NCI-H2227 (cell line): ENCODE results near the gene CWF19L2.
"Not testable (repeated sequence)": the region's sequence is repeated elsewhere in the genome, so short reads cannot be mapped to it uniquely, and the experiment has no call there.

Experiments
- DNase-seq: peaks from one replicate; lab custom pipeline; 2025; ENCODE audit not compliant: unreplicated experiment; lab: John Stamatoyannopoulos, UW

The CWF19L2 gene

GRCh38 chr11:107439586-107440167 lies 17.9 kb downstream of the CWF19L2 start:
- DNase-seq = no peak

GRCh38 chr11:107438148-107438547 lies 19.5 kb downstream of the CWF19L2 start:
- DNase-seq = no peak

GRCh38 chr11:107430525-107430924 lies 27.1 kb downstream of the CWF19L2 start:
- no peak for DNase-seq

- no peak for DNase-seq
Measured at GRCh38 chr11:107427569-107428180, 29.9 kb downstream of the CWF19L2 start.

- no peak for DNase-seq
Measured at GRCh38 chr11:107413352-107413751, 44.3 kb downstream of the CWF19L2 start.

- DNase-seq = no peak
Measured at GRCh38 chr11:107408762-107409211, 48.8 kb downstream of the CWF19L2 start.

GRCh38 chr11:107405260-107405659 lies 52.4 kb downstream of the CWF19L2 start:
- no peak for DNase-seq

- DNase-seq = not testable (repeated sequence)
Measured at GRCh38 chr11:107401131-107401530, 56.5 kb downstream of the CWF19L2 start.

- no peak for DNase-seq
Measured at GRCh38 chr11:107397357-107397756, 60.3 kb downstream of the CWF19L2 start.

GRCh38 chr11:107392611-107393010 lies 65.0 kb downstream of the CWF19L2 start:
- no peak for DNase-seq

- DNase-seq = not testable (repeated sequence)
Measured at GRCh38 chr11:107390701-107391100, 66.9 kb downstream of the CWF19L2 start.

GRCh38 chr11:107387666-107388065 lies 70.0 kb downstream of the CWF19L2 start:
- no peak for DNase-seq

- DNase-seq = no peak
Measured at GRCh38 chr11:107385361-107385981, 72.2 kb downstream of the CWF19L2 start.

GRCh38 chr11:107384144-107384852 lies 73.3 kb downstream of the CWF19L2 start:
- no peak for DNase-seq

- DNase-seq = no peak
Measured at GRCh38 chr11:107372439-107372838, 85.2 kb downstream of the CWF19L2 start.

GRCh38 chr11:107370390-107370789 lies 87.2 kb downstream of the CWF19L2 start:
- DNase-seq = no peak

- DNase-seq = no peak
Measured at GRCh38 chr11:107359701-107360100, 97.9 kb downstream of the CWF19L2 start.

- no peak for DNase-seq
Measured at GRCh38 chr11:107357877-107358276, 99.7 kb downstream of the CWF19L2 start.

GRCh38 chr11:107354780-107355179 lies 102.8 kb downstream of the CWF19L2 start:
- DNase-seq = no peak

GRCh38 chr11:107337917-107338316 lies 119.7 kb downstream of the CWF19L2 start:
- DNase-seq = no peak

GRCh38 chr11:107331728-107332127 lies 125.9 kb downstream of the CWF19L2 start:
- no peak for DNase-seq

GRCh38 chr11:107329164-107329563 lies 128.5 kb downstream of the CWF19L2 start:
- no peak for DNase-seq
